Measurements from ENCODE around the gene EIF3L. TPM values are rescaled to one million over a fixed set of nuclear protein-coding genes. Genes with fewer than 3 reads are reported as not detected.

Gene EIF3L
- total and polyA plus RNA-seq, 2 of the 8 experiments (the other 6 are each of a cell fraction or from before 2014, with no cell fraction given): 639 to 886 TPM

DNA sequence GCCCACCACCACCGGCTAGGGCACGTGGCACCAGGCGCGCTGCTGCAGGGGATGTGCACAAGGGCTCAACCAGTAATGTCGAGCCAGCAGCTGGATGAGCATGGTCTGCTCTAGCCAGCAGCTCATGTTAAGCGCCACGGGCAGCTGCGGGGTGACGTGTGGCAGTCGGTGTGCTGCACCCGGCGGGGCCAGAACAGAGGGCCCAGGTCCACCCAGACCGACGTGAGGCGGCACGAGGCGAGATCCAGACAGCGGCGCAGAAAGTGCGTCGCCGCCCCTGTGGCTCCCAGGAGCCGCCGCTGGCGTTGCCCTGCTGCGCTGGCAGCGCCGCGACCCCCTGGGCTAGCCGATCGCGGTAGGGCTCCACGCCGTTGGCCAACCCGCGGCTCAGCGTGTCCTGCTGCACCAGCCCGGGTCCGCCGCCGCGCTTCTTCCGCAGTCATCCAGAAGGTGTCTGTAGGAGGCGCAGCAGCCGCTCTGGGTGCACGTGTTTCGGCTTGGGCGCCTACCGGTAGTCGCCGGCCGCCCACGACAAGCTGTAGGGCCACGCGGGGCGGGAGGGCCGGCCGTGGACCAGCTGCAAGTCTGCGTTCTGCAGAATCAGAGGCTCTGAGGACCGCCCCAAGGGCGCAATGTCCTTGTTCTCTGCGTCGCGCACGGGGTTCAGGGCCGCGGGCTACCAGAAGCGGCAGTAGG is 30.7 kb upstream of the EIF3L start (continued):
- TF ChIP-seq MAX (IDR thresholded peaks at IDR 0.05): peak; percentile 95
